GM21576 (cell line): ENCODE data around the gene CALR3.
"Not testable (repeated sequence)": the region's sequence is repeated elsewhere in the genome, so short reads cannot be mapped to it uniquely, and the experiment has no call there.

Source experiments
- ATAC-seq: cut with Tn5 transposase; IDR thresholded peaks from one replicate; pipeline ENCODE4 v1.9.1; 2021; ENCODE audit warnings: mild to moderate bottlenecking, moderate library complexity; ENCODE audit not compliant: unreplicated experiment

Gene CALR3

GRCh38 chr19:16524991-16525734 is 29.2 kb upstream of the CALR3 start:
- ATAC-seq = no peak

- ATAC-seq = no peak
These were observed 26.8 kb upstream of the CALR3 start for GRCh38 chr19:16522559-16523377.

- no peak for ATAC-seq
These were observed 25.8 kb upstream of the CALR3 start for GRCh38 chr19:16521715-16522289.

- no peak for ATAC-seq
These were observed 25.1 kb upstream of the CALR3 start for GRCh38 chr19:16520986-16521624.

- ATAC-seq = no peak
These were observed 24.4 kb upstream of the CALR3 start for GRCh38 chr19:16520074-16520973.

- no peak for ATAC-seq
These were observed 23.3 kb upstream of the CALR3 start for GRCh38 chr19:16519230-16519687.

- ATAC-seq = no peak
These were observed 22.7 kb upstream of the CALR3 start for GRCh38 chr19:16518483-16519229.

GRCh38 chr19:16518061-16518460 is 22.1 kb upstream of the CALR3 start:
- no peak for ATAC-seq

- ATAC-seq = no peak
These were observed 21.1 kb upstream of the CALR3 start for GRCh38 chr19:16516923-16517610.

- no peak for ATAC-seq
These were observed 20.4 kb upstream of the CALR3 start for GRCh38 chr19:16516381-16516780.

GRCh38 chr19:16514383-16515019 is 18.5 kb upstream of the CALR3 start:
- no peak for ATAC-seq

GRCh38 chr19:16512611-16513010 is 16.6 kb upstream of the CALR3 start:
- ATAC-seq = not testable (repeated sequence)

- ATAC-seq = no peak
These were observed 13.4 kb upstream of the CALR3 start for GRCh38 chr19:16509141-16510061.

GRCh38 chr19:16508546-16508945 is 12.6 kb upstream of the CALR3 start:
- ATAC-seq = no peak

GRCh38 chr19:16506961-16507360 is 11.0 kb upstream of the CALR3 start:
- ATAC-seq = no peak

GRCh38 chr19:16506161-16506560 is 10.2 kb upstream of the CALR3 start:
- not testable (repeated sequence) for ATAC-seq

GRCh38 chr19:16504271-16504670 is 8.3 kb upstream of the CALR3 start:
- no peak for ATAC-seq
